Small intestine (tissue), 7 donors: ENCODE measurements around the gene XIAP. TPM values are rescaled to one million over a fixed set of nuclear protein-coding genes. Genes with fewer than 3 reads are reported as not detected.
A peak's percentile ranks its signal among the peaks of the same experiment; 100 is the strongest.
"Not testable (repeated sequence)": the region's sequence is repeated elsewhere in the genome, so short reads cannot be mapped to it uniquely, and the experiment has no call there.

ENCODE experiments used
- DNase-seq, 2 donors: peaks; one replicate each; pipeline versions ENCODE4 v3.0.0 to v3.0.0-alpha.2; 2013
- FAIRE-seq: peaks from 2 replicates; lab custom pipeline; 2012; peaks lifted over from hg19 to GRCh38; lab: Jason Lieb, UNC
- H3K27ac ChIP-seq, 3 donors: one replicate each; pipeline ENCODE4 v1.5.1; 2013; ENCODE audit warnings: low read length in 2 of 3, mild to moderate bottlenecking in 2 of 3, control low read depth in 1 of 3, inconsistent platforms in 1 of 3, low read depth in 1 of 3, moderate library complexity in 1 of 3
- H3K27me3 ChIP-seq, 3 donors: one replicate each; pipeline ENCODE4 v1.6.1; 2013; ENCODE audit warnings: low read length in 3 of 3, inconsistent platforms in 1 of 3; ENCODE audit not compliant: control insufficient read depth in 3 of 3, insufficient read depth in 3 of 3
- H3K36me3 ChIP-seq, 3 donors: one replicate each; pipeline ENCODE4 v1.6.1; 2013; ENCODE audit warnings: low read length in 3 of 3, inconsistent platforms in 1 of 3, low read depth in 1 of 3, mild to moderate bottlenecking in 1 of 3, moderate library complexity in 1 of 3; ENCODE audit not compliant: control insufficient read depth in 3 of 3, insufficient read depth in 2 of 3
- H3K4me1 ChIP-seq, 3 donors: one replicate each; pipeline ENCODE4 v1.6.1; 2013; ENCODE audit warnings: low read length in 2 of 3, inconsistent platforms in 1 of 3, low read depth in 1 of 3, mild to moderate bottlenecking in 1 of 3, moderate library complexity in 1 of 3; ENCODE audit not compliant: control insufficient read depth in 3 of 3, insufficient read depth in 2 of 3
- H3K4me3 ChIP-seq, 3 donors: one replicate each; pipeline ENCODE4 v1.5.1; 2013; ENCODE audit warnings: low read length in 3 of 3, control low read depth in 1 of 3, inconsistent platforms in 1 of 3, low read depth in 1 of 3, mild to moderate bottlenecking in 1 of 3, moderate library complexity in 1 of 3
- H3K9me3 ChIP-seq, 2 donors: one replicate each; pipeline ENCODE4 v1.6.1; 2013; ENCODE audit warnings: low read depth in 1 of 2, low read length in 1 of 2; ENCODE audit not compliant: control insufficient read depth in 2 of 2, insufficient read depth in 1 of 2
- WGBS, 3 donors: extraction: QIAGEN DNeasy Blood & Tissue Kit; methylation state at CpG; one replicate each; pipeline ENCODE4 v1.1.7; 2013; 5-methylcytosine and 5-hydroxymethylcytosine counted together
- polyA plus RNA-seq, 4 donors: library from polyadenylated mRNA; stranded (reverse) in 3 of 4; unstranded in 1 of 4; fragments of 200-250 nt in 3 of 4; fragments of 120-200 nt in 1 of 4; gene quantifications; one replicate each; pipeline versions ENCODE4 v1.2.1 to v1.2.3, GENCODE V29; 2013
- donor health status: healthy with polysubstance abuse.
- donor health status: control.
- donor health status: control.
- donor health status: Bipolar disorder and iron deficiency.
- donor health status: healthy.

XIAP gene
- polyA plus RNA-seq, 4 donors: 11.6 to 35.4 (median 14.3) TPM

GRCh38 chrX:123878252-123878721 is 18.4 kb downstream of the XIAP start:
- 22 to 40% (median 37%) methylated on average over 2 of the region's 2 CpGs for WGBS, 3 donors
- H3K4me3 ChIP-seq: no peak overlapping the region
- FAIRE-seq (peak; percentile 93), DNase-seq (no peak)
- no peaks in the 10 kb centered on the region for H3K4me1 ChIP-seq
- H3K27ac ChIP-seq: peak overlapping the region in 1 of 3 donors; percentile 75
- H3K27me3 ChIP-seq: no peaks in the 10 kb centered on the region
- H3K9me3 ChIP-seq: no peaks in the 10 kb centered on the region
- H3K36me3 ChIP-seq: no peaks in the 10 kb centered on the region

GRCh38 chrX:123881330-123881729 is 21.5 kb downstream of the XIAP start:
- Histone ChIP-seq H3K27me3 (no peaks in the 10 kb centered on the region), H3K9me3 (no peaks in the 10 kb centered on the region), H3K36me3 (no peaks in the 10 kb centered on the region), H3K4me1 (no peaks in the 10 kb centered on the region), H3K27ac (no peak overlapping the region), H3K4me3 (no peak overlapping the region)
- FAIRE-seq (no peak), DNase-seq (no peak)

- H3K36me3 ChIP-seq: peaks cover 0 to 4% (median 0%) of the 10 kb centered on the region in 3 donors
- DNase-seq (no peak), FAIRE-seq (no peak)
- H3K27ac ChIP-seq: no peak overlapping the region
- no peaks in the 10 kb centered on the region for H3K4me1 ChIP-seq
- H3K4me3 ChIP-seq: no peak overlapping the region
- H3K27me3 ChIP-seq: no peaks in the 10 kb centered on the region
- no peaks in the 10 kb centered on the region for H3K9me3 ChIP-seq
- WGBS, 3 donors: 83 to 90% (median 85%) methylated on average over 3 of the region's 3 CpGs
Measured at GRCh38 chrX:123882391-123882790, 22.5 kb downstream of the XIAP start.

GRCh38 chrX:123884809-123885408 is 25.1 kb downstream of the XIAP start:
- no peaks in the 10 kb centered on the region for H3K4me1 ChIP-seq
- no peak overlapping the region for H3K4me3 ChIP-seq
- FAIRE-seq: no peak
- peaks cover 0 to 11% (median 0%) of the 10 kb centered on the region in 3 donors for H3K36me3 ChIP-seq
- H3K27me3 ChIP-seq: no peaks in the 10 kb centered on the region
- no peak overlapping the region for H3K27ac ChIP-seq
- peak; percentile 48 to 56 for DNase-seq
- H3K9me3 ChIP-seq: no peaks in the 10 kb centered on the region

- no peak overlapping the region for H3K4me3 ChIP-seq
- no peaks in the 10 kb centered on the region for H3K27me3 ChIP-seq
- no peak overlapping the region for H3K27ac ChIP-seq
- WGBS, 3 donors: 66 to 85% (median 74%) methylated on average over 3 of the region's 3 CpGs
- FAIRE-seq (no peak), DNase-seq (no peak)
- peaks cover 0 to 29% (median 0%) of the 10 kb centered on the region in 3 donors for H3K36me3 ChIP-seq
- no peaks in the 10 kb centered on the region for H3K4me1 ChIP-seq
- H3K9me3 ChIP-seq: no peaks in the 10 kb centered on the region
Measured at GRCh38 chrX:123899701-123900100, 39.8 kb downstream of the XIAP start.

GRCh38 chrX:123903261-123903660 is 43.4 kb downstream of the XIAP start:
- FAIRE-seq, H3K4me1 ChIP-seq, H3K9me3 ChIP-seq, H3K4me3 ChIP-seq, H3K27ac ChIP-seq, H3K27me3 ChIP-seq: not testable (repeated sequence)
- DNase-seq: peak in 1 of 2 donors; percentile 48
- WGBS, 3 donors: 21 to 75% (median 62%) methylated on average over 7 of the region's 7 CpGs
- peaks cover 0 to 22% (median 0%) of the 10 kb centered on the region in 3 donors for H3K36me3 ChIP-seq

- Histone ChIP-seq H3K36me3 (peaks cover 0 to 18% (median 0%) of the 10 kb centered on the region in 3 donors), H3K27ac (peak overlapping the region in 1 of 3 donors; percentile 48), H3K4me3 (no peak overlapping the region), H3K4me1 (peaks cover 0 to 7% (median 0%) of the 10 kb centered on the region in 3 donors), H3K27me3 (no peaks in the 10 kb centered on the region), H3K9me3 (no peaks in the 10 kb centered on the region)
- 47 to 52% (median 51%) methylated on average over 2 of the region's 2 CpGs for WGBS, 3 donors
- DNase-seq: no peak
- FAIRE-seq: no peak
Measured at GRCh38 chrX:123905332-123905731, 45.5 kb downstream of the XIAP start.

- peaks cover 0 to 7% (median 0%) of the 10 kb centered on the region in 3 donors for H3K4me1 ChIP-seq
- H3K9me3 ChIP-seq: no peaks in the 10 kb centered on the region
- DNase-seq (peak; percentile 61 to 83), FAIRE-seq (no peak)
- no peaks in the 10 kb centered on the region for H3K27me3 ChIP-seq
- H3K27ac ChIP-seq: peak overlapping the region in 2 of 3 donors; percentile 9 to 39
- peaks cover 0 to 17% (median 0%) of the 10 kb centered on the region in 3 donors for H3K36me3 ChIP-seq
- no peak overlapping the region for H3K4me3 ChIP-seq
- 25 to 62% (median 29%) methylated on average over 8 of the region's 8 CpGs for WGBS, 3 donors
Measured at GRCh38 chrX:123906557-123907316, 46.9 kb downstream of the XIAP start.
